Mucosa of gallbladder (tissue), 1 donor: ENCODE measurements around the gene SNX8. TPM values are rescaled to one million over a fixed set of nuclear protein-coding genes. Genes with fewer than 3 reads are reported as not detected.

Source experiments
- DNase-seq: peaks from one replicate; pipeline ENCODE4 v3.0.0-alpha.2; 2020; ENCODE audit warnings: low spot score
- total RNA-seq: library from RNA; stranded (reverse); gene quantifications from one replicate; pipeline ENCODE4 v1.2.1, GENCODE V29; 2021
- donor health status: DM: no; HTN: no; CAD: no.

The SNX8 gene
- total RNA-seq, 1 donor from 2014 or later, result 20.5 TPM

GRCh38 chr7:2204446-2204845 is 109.8 kb downstream of the SNX8 start:
- no peak for DNase-seq

GRCh38 chr7:2203766-2204300 is 110.4 kb downstream of the SNX8 start:
- DNase-seq, result peak; percentile 15

DNA sequence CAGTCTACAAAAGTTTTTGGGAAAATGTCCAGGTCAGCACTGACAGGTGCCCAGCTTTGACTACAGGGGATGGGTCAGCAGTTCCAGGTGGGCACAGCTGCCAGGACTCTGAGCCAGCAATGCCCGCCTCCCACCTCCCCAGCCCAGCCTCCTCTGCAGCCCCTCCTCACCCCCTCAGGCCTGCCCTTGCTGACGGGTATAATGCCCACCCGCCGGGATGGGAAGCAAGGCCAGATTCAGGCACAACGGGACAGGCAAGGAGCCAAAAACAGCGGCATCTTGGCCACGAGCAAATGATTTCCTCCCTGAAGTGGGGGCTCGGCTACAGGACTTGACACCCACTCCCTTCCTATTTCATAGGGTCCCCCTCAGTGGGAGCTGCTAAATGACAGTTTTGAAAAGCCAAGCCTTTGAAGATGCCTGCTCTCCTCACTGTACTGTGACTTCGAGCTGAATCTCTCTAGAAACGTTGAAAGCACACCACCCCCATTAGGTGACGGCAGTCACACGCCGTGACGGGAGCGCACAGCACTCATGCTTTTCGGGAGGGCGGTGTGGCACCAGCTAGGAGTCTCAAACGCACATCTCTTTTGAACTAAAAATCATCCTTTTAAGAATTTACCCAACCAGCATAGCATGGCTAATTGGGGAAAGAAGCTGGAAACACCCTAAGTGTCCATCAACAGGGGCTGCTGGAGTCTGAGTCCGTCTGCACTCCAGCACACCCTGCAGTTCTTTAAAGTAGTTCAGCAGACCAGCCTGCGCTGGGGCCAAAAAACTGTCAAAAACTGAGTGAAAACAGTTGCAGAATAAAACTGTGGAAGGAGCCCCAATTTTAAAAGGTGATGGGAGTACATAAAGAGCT is 111.1 kb downstream of the SNX8 start:
- no peak for DNase-seq

DNA sequence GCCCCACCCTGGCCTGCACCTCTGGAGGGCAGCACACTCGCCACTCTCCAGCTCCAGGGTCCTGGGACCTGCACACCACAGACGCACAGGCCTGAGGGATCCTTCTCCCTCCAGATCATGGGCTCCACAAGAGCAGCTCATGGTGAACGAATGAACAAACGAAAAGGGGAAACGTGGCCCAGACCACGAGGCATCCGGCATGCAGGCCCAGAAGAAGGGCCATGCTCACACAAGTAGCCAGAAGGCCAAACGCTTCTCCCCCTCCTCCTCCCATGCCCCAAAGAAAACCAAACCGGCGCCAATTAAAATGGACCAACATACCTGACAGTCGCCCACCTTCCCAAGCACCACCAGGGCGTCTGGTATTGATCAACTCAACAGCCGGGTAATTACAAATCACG is 111.9 kb downstream of the SNX8 start:
- DNase-seq, result no peak

Other genes with a start within 250 kb of the SNX8 start
- 50.5 TPM for gene MAD1L1, start 81.5 kb downstream of the SNX8 start, total RNA-seq
- gene MRM2, start 72.2 kb downstream of the SNX8 start, total RNA-seq, result 21.4 TPM
- gene NUDT1, start 72.2 kb downstream of the SNX8 start, total RNA-seq, result 11.6 TPM
- 94.7 TPM for gene EIF3B, start 40.4 kb upstream of the SNX8 start, total RNA-seq
- 26.8 TPM for gene CHST12, start 89.2 kb upstream of the SNX8 start, total RNA-seq
- not detected for gene GRIFIN, start 162.0 kb upstream of the SNX8 start, total RNA-seq
- 31.3 TPM for gene LFNG, start 205.3 kb upstream of the SNX8 start, total RNA-seq
- 35.2 TPM for gene BRAT1, start 241.1 kb upstream of the SNX8 start, total RNA-seq
- 36.1 TPM for gene IQCE, start 244.5 kb upstream of the SNX8 start, total RNA-seq